GM21723 (cell line): ENCODE results near the gene AHCYL1.
A peak's percentile ranks its signal among the peaks of the same experiment; 100 is the strongest.

Experiments used
- ATAC-seq: cut with Tn5 transposase; IDR thresholded peaks from one replicate; pipeline ENCODE4 v1.9.1; 2021; ENCODE audit warnings: mild to moderate bottlenecking, moderate library complexity; ENCODE audit not compliant: unreplicated experiment

Gene AHCYL1

GRCh38 chr1:110059133-110059863 lies 74.7 kb downstream of the AHCYL1 start:
- no peak for ATAC-seq

DNA sequence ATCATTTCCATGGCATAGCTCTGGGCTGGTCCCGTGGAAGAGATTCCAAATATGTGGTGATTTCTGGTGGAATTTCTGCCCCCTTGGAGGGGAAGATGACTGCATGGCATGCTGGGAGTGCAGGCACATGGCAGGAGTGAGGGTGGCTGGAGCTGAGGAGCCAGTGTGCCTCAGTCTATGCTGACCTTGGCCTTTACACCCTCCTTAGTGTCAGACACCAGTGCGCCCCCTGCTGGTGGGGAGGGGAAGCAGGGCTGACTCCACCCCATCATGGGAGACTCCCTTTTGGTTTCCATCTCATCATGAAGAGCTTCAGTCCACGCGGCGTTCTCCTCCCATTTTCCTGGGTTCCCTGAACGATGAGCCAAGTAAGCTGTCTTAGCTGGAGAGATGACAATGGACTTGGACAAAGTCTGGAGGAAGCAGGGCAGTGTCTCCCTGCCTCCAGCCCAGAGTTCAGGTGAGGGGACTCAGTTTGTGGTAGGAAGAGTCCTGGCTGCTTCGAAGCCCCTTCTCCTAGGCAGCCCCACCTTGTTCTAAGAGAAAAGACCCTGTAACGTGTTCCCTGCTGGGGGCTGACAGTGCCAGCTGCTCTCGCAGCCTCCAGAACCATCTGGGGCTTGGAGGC lies 75.6 kb downstream of the AHCYL1 start:
- peak; percentile 76 for ATAC-seq

DNA sequence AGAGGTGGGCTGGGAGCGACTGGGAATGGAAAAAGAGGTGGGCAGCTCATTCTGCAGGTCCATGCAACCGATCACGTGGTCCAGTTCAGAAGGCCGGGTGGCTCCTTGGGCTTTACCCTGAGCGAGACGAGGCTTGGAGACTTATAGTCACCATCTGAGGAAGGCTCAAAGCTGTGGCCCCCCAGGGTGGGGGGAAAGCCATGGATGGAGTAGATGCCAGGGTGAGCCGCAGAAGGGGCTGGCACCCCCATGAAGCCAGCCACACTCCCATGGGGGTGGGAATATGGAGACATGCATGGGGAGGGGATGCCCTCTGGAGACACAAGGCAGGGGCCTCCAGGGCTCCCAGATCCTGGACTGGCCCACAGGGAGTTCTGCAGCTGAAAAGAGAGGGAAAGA lies 76.1 kb downstream of the AHCYL1 start:
- no peak for ATAC-seq

GRCh38 chr1:110061341-110061740 lies 76.8 kb downstream of the AHCYL1 start:
- no peak for ATAC-seq

DNA sequence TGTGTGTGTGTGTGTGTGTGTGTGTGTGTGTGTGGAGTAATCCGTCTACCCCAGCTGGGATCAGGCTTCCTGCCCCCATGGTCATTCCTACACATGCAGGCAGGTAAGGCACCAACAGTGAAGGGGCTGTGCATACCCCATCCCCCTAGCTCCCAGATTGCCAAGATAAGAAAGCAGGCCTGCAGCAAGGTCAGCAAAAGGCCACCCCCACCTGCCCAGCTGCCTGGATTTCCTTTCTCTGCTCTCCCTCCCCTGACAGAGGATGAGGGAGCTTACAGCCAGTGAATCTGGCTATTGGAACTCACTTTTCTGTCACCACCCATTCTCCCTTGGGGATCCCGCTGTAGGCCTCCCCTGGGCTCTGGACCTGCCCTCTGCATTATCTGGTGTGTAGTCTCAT lies 78.0 kb downstream of the AHCYL1 start:
- no peak for ATAC-seq

DNA sequence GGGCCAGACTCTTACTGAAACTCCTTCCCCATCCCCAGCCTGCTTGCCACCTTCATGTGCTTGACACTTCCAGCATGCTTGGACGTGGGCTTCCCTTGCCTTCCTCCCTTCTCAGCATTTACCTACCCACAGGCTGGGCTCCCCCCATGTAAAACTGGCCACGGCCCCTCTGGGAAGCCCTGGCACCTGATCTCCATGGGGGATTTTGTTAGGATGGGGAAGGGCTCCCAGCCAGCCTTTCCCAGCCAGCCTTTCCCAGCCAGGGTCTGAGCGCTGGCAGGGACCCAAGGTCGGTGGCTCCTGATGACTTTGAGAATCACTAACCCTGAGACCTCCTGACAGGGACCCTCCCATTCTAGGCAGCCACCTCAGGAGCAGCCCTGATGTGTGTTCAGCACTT lies 79.2 kb downstream of the AHCYL1 start:
- no peak for ATAC-seq

- no peak for ATAC-seq
These were observed 80.2 kb downstream of the AHCYL1 start for GRCh38 chr1:110064576-110065337.

GRCh38 chr1:110065841-110066240 lies 81.3 kb downstream of the AHCYL1 start:
- ATAC-seq: no peak

DNA sequence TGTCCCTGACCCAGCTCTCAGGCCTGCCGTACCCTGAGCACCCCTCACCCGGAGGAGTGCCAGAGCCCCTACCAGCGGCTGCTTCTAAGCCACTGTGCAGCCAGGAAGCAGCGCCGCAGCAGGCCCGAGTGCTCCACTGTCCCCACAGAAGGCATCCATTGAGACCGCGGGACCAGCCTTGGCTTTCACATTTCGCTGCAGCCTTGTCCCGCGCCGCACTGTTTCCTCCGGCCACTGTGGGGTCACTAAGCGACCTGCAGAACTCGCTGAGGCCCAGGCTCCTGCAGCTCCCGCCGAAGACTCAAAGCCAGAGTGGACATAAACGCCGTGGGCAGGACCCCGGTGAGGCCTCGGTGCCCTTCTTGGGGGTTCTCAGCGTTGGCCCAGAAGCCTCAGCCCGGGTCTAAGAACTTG lies 82.9 kb downstream of the AHCYL1 start:
- ATAC-seq: no peak

- ATAC-seq: no peak
These were observed 83.5 kb downstream of the AHCYL1 start for GRCh38 chr1:110067893-110068645.

GRCh38 chr1:110068646-110069403 lies 84.3 kb downstream of the AHCYL1 start:
- ATAC-seq: no peak

DNA sequence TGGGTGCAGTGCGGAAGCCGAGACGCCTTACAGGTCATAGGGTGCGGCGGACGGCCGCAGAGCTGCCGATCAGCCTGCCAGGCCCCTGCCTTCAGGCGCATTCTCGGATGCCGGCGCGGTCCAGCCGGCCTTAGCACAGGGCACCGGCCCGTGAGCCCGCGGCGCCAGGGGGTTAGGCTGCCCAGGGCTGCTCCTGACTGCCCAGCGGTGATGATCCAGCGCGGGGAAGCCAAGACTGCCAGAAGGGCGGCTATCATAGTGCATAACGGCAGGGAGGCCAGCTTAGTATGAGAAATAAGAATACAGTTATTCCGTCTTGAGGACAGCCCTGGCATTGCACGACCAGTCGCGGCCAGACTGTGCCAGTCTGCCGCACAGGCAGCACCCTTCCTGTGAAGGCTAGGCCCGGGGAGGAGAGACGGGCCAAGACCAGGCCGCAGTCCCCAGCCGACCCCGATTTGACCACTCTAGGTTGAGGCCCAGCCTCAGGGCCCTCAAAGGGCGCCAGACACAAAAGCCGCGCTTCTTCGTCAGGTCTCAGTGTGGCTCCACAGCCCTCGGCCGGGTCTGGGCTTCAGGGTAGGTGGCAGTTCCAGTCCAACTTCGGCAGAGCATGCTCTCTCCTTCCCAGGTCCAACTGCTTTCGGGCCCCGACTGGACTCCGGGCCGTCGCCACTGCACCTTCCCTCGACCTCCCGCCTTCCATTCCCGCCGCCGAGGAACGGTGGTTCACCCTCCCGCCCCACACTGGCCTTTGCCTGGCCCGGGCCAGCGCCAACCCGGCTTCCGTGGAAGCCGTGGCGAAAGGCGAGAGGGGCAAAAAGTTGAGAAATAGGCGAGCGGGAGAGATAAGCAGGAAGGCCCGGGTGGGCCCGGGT lies 85.1 kb downstream of the AHCYL1 start:
- ATAC-seq: no peak

- ATAC-seq: no peak
These were observed 85.7 kb downstream of the AHCYL1 start for GRCh38 chr1:110070282-110070669.

- no peak for ATAC-seq
These were observed 86.2 kb downstream of the AHCYL1 start, which contains the start of gene ALX3 for GRCh38 chr1:110070671-110071242. Gene ALX3, minus strand, starts transcription at chr1:110070672. Its CDS starts 60 bp downstream, at chr1:110070612.
